GM06990 (cell line): ENCODE data around the gene ATRAID.

Experiments used
- DNase-seq: peaks from one replicate; pipeline ENCODE4 v3.0.0-alpha.2; 2011; ENCODE audit not compliant: insufficient read length; ENCODE audit errors: extremely low read depth
- H3K27me3 ChIP-seq: replicated peaks from 2 replicates; pipeline ENCODE4 v1.6.0; 2011; ENCODE audit warnings: low read length; ENCODE audit not compliant: control insufficient read depth, insufficient read depth
- H3K36me3 ChIP-seq: 2 replicates; pipeline ENCODE4 v1.5.1; 2011; ENCODE audit warnings: low read length; ENCODE audit not compliant: control insufficient read depth, insufficient read depth
- H3K4me3 ChIP-seq: replicated peaks from 2 replicates; pipeline ENCODE4 v1.5.1; 2011; ENCODE audit warnings: low read depth, mild to moderate bottlenecking, control low read depth, low read length
- TF ChIP-seq, protein P1 (sequence below): IDR thresholded peaks from 2 replicates; pipeline ENCODE4 v1.5.1; 2011; ENCODE audit warnings: low read length, control low read depth, mild to moderate bottlenecking, inconsistent platforms; ENCODE audit not compliant: insufficient read depth, poor library complexity, severe bottlenecking

Gene ATRAID, protein sequence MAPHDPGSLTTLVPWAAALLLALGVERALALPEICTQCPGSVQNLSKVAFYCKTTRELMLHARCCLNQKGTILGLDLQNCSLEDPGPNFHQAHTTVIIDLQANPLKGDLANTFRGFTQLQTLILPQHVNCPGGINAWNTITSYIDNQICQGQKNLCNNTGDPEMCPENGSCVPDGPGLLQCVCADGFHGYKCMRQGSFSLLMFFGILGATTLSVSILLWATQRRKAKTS

DNA sequence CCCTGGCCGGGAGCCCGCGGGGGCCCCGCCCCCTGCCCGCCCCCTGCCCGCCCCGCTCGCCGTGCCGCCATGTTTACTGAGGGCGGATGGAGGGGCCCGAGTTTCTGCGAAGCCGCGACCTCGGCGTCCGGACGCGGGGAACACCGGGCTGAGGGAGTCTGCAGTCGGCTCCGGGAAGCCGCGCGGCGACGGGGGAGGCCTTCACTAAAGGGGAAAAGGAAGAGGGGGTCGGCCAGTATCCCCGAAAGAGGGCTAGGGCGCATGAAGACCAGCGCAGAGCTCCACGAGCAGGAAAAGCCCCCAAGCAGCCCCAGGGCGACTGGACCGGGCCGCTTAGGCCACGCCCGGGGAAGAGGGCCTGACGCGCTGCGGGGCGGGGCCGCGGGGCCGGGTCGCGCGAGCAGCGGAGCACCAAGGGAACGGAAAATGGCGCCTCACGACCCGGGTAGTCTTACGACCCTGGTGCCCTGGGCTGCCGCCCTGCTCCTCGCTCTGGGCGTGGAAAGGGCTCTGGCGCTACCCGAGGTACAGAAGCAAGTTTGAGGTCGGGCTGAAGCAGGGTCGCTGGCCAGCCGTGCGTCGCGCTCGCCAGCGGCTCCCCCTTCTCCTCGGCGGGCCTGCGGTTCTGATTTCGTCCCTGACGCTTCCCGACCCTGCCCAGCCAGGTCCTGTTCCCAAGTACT lies at the start of gene ATRAID, which contains the start of gene SLC5A6:
Gene ATRAID, plus strand, starts transcription at position 99 of the 683 bp plus-strand sequence. Its CDS starts 328 bp downstream, at position 427.
Gene SLC5A6, minus strand, starts transcription at position 326 of the 683 bp plus-strand sequence. CDS start 4,618 bp downstream, outside the sequence.
- Histone ChIP-seq H3K36me3 (peaks cover 8% of the 10 kb centered on the region), H3K4me3 (peak within 1 kb of the TSS; percentile 99), H3K27me3 (no peaks in the 10 kb centered on the region)
- TF ChIP-seq, protein P1, sequence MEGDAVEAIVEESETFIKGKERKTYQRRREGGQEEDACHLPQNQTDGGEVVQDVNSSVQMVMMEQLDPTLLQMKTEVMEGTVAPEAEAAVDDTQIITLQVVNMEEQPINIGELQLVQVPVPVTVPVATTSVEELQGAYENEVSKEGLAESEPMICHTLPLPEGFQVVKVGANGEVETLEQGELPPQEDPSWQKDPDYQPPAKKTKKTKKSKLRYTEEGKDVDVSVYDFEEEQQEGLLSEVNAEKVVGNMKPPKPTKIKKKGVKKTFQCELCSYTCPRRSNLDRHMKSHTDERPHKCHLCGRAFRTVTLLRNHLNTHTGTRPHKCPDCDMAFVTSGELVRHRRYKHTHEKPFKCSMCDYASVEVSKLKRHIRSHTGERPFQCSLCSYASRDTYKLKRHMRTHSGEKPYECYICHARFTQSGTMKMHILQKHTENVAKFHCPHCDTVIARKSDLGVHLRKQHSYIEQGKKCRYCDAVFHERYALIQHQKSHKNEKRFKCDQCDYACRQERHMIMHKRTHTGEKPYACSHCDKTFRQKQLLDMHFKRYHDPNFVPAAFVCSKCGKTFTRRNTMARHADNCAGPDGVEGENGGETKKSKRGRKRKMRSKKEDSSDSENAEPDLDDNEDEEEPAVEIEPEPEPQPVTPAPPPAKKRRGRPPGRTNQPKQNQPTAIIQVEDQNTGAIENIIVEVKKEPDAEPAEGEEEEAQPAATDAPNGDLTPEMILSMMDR = no peak
- DNase-seq = peak; percentile 95

DNA sequence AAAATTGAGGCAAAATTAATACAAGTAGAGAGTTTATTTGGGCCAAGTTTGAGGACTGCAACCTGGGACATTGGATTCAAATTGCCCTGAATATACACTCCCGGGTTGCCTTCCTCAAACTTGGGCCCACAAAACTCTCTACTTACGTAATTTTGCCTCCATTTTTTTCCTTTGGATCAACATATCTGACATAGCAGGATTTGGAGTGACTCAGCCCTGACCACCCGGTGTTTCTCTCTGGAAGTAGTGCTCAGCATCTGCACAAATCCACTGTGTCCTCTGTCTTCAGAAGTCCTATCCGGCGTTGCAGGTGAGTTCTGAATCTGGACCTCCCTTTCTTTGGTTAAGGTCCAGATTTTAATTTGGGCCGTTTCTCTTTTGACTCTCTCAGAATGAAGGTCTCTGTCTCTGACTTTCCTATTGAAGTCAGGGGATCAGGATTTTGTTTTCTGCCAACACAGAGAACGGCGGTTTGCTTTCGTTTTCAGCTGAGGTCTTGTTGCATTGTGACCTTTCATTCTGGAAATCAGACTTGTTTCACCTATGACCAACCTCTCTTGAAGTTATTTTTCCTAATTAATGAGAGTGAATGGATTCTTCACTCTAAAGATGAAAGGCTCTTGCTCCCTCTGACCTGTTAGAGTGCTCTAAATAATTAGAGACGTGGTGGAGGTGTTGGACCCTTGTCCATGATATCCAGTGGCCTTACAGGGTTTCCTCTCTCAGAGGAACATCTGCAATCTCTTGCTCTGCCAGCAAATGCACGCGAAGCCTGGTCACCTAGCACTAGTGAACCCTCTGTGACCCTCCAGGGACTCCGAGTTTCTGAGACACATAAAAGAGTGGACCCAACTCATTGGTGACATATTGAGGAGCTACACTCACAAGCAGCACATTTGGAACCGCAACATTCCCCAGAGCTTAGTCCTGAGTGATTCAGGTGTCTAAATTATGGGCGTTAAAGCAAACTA lies 49.4 kb upstream of the ATRAID start:
- no peaks in the 10 kb centered on the region for H3K36me3 ChIP-seq
- DNase-seq = no peak
- TF ChIP-seq, protein P1 = no peak
- H3K4me3 ChIP-seq = no peak overlapping the region
- H3K27me3 ChIP-seq = no peaks in the 10 kb centered on the region

DNA sequence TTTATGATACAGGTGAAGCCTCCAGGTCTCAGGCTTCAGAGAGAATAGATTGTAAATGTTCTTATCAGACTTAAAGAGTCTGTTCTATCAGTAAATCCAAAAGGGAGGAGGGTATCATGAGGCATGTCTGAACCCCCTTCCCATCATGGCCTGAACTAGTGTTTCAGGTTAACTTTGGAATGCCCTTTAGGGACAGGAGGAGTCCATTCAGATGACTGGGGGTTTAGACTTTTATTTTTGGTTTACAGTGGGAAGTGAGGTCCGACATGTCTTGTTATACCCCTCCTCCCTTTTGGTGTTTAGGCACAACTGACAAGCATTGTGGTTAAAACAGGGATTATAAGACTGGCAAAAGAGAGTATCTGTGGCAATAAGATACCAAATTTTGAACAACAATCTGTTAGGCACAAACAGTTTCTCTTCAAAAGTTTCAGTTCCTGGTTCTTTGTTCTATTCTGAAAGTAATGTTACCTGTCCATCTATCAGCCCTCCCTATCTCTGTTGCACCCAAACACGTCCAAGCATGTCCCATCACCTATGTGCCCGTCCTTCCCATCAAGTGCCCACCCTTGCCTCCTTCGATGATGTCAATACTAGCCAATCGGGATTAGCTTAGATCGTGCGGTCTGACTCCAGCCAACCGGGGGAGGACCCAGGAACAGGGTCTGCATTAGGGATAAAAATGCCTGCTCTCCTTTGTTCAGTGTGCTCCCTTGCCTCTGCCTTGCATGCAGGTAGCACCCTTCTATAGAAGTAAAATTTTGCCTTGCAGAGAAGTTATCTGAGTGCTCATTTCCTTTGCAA lies 46.7 kb upstream of the ATRAID start:
- TF ChIP-seq, protein P1 = no peak
- H3K36me3 ChIP-seq = no peaks in the 10 kb centered on the region
- H3K27me3 ChIP-seq = no peaks in the 10 kb centered on the region
- no peak overlapping the region for H3K4me3 ChIP-seq
- peak; percentile 62 for DNase-seq

DNA sequence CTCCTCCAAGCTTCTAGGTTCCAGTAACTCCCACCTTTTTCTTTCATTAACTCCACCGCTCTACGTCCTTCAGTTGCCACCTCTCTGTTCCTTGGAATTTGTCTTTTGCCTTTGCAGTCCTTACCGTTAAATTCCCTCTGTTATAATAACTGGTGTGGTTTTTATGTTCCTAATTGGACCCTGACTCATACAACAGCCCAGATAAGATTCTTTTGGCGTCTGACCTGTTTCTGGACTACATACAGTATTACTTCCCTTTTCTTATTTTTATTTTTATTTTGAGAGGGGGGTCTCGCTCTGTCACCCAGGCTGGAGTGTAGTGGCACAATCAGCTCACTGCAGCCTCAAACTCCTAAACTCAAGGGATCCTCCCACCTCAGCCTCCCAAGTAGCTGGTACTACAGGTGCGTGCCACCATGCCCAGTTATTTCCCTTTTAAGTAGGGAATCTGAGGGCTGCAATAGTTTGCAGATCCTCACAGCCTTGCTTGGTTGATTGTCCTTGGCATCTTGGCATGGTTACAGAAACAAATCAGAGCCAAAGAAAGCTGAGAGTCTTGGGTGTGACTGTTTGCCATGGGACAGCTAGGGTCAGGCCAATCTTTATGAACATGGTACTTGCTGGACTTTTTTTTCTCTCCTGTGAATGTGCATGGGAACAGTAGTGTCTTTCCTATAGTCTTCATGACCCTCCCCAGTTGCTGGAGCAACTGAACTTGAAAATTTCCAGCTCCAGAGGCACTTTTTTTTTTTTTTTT lies 41.1 kb upstream of the ATRAID start:
- DNase-seq = no peak
- no peak overlapping the region for H3K4me3 ChIP-seq
- H3K27me3 ChIP-seq = no peaks in the 10 kb centered on the region
- no peaks in the 10 kb centered on the region for H3K36me3 ChIP-seq
- TF ChIP-seq, protein P1 = no peak
